Panc1 (cell line): ENCODE results near the gene RFTN1. TPM values are rescaled to one million over a fixed set of nuclear protein-coding genes. Genes with fewer than 3 reads are reported as not detected.

Source experiments
- ATAC-seq: fragments of 200-7000 bp; cut with Tn5 transposase; 2 replicates; pipeline ENCODE4 v1.9.1; 2020; ENCODE audit warnings: mild to moderate bottlenecking, moderate library complexity
- BruUV-seq: library from RNA; stranded (reverse); fragments of 400-500 nt; replicated peaks from 2 replicates; lab custom pipeline; 2021; lab: Mats Ljungman, UMichigan
- CTCF ChIA-PET: fragments of 300-600 bp; sonication (Branson Sonifier 250); formaldehyde crosslinking; loops from one replicate; lab custom pipeline; 2022; ENCODE audit warnings: antibody characterized with exemption; lab: Charles Lee
- POLR2A ChIA-PET: fragments of 300-600 bp; sonication (Branson Sonifier 250); formaldehyde crosslinking; loops from one replicate; lab custom pipeline; 2022; ENCODE audit warnings: antibody characterized with exemption; lab: Charles Lee
- DNase-seq: peaks from one replicate; pipeline ENCODE4 v3.0.0-alpha.2; 2010; ENCODE audit warnings: low read depth, low spot score
- H3K27ac ChIP-seq: 2 replicates; pipeline ENCODE4 v1.5.1; 2011; ENCODE audit warnings: mild to moderate bottlenecking, low read length, inconsistent platforms
- H3K27me3 ChIP-seq: fragments of 200-500 bp; sonication (Bioruptor generic); 2 replicates; pipeline ENCODE4 v1.6.0; 2014; ENCODE audit warnings: low read length, inconsistent platforms; ENCODE audit not compliant: control insufficient read depth, insufficient read depth
- H3K36me3 ChIP-seq: fragments of 200-500 bp; sonication (Bioruptor generic); 2 replicates; pipeline ENCODE4 v1.5.1; 2014; ENCODE audit warnings: inconsistent platforms, mild to moderate bottlenecking, low read length, moderate library complexity; ENCODE audit not compliant: control insufficient read depth, insufficient read depth
- H3K4me1 ChIP-seq: 2 replicates; pipeline ENCODE4 v1.5.1; 2011; ENCODE audit warnings: inconsistent platforms, mild to moderate bottlenecking, low read length, moderate library complexity; ENCODE audit not compliant: control insufficient read depth, insufficient read depth
- H3K4me3 ChIP-seq, 2 experiments: 2 replicates each; pipeline ENCODE4 v1.5.1; 2011 to 2012; ENCODE audit warnings: low read depth in 2 of 2, low read length in 2 of 2, mild to moderate bottlenecking in 2 of 2, inconsistent platforms in 1 of 2, moderate library complexity in 1 of 2
- H3K9me3 ChIP-seq: fragments of 200-500 bp; sonication (Bioruptor generic); 2 replicates; pipeline ENCODE4 v1.5.1; 2014; ENCODE audit warnings: low read depth, mild to moderate bottlenecking, inconsistent platforms, low read length, moderate library complexity; ENCODE audit not compliant: control insufficient read depth, insufficient read depth
- CTCF ChIP-seq: fragments of 450-650 bp; IDR thresholded peaks from 2 replicates; pipeline ENCODE4 v1.5.1; 2017; ENCODE audit warnings: mild to moderate bottlenecking
- POLR2AphosphoS5 ChIP-seq: IDR thresholded peaks from 2 replicates; pipeline ENCODE4 v1.6.1; 2012; ENCODE audit warnings: mild to moderate bottlenecking, low read depth, low read length, moderate library complexity
- SIN3A ChIP-seq: IDR thresholded peaks from 2 replicates; pipeline ENCODE4 v1.6.1; 2012; ENCODE audit warnings: low read depth, mild to moderate bottlenecking, low read length, moderate library complexity, borderline replicate concordance; ENCODE audit not compliant: insufficient read depth
- TCF7L2 ChIP-seq: IDR thresholded peaks from 2 replicates; pipeline ENCODE4 v1.6.1; 2011; ENCODE audit warnings: mild to moderate bottlenecking, low read depth, low read length, inconsistent platforms
- in situ Hi-C: cut with HindIII; loops from 2 replicates; pipeline ENCODE4 v1.10.0; 2016; ENCODE audit warnings: low sequenced_read_pairs, low pct_unique_long_range_greater_than_20kb
- intact Hi-C: fragments of 100-400 bp; cut with micrococcal nuclease; formaldehyde crosslinking; loops from one replicate; pipeline ENCODE4 v1.10.0; 2022; ENCODE audit not compliant: unreplicated experiment
- total RNA-seq: library from RNA; stranded (reverse); gene quantifications from one replicate; pipeline ENCODE4 v1.2.1, GENCODE V29; 2021; ENCODE audit not compliant: unreplicated experiment
- TF ChIP-seq, protein P1 (sequence below), 2 experiments: IDR thresholded peaks; 2 replicates each; pipeline ENCODE4 v1.6.1; 2011 to 2012; ENCODE audit warnings: low read depth in 2 of 2, control low read depth in 1 of 2, low read length in 1 of 2, mild to moderate bottlenecking in 1 of 2, moderate library complexity in 1 of 2; ENCODE audit not compliant: insufficient read depth in 1 of 2

Gene RFTN1
- total RNA-seq, 1 experiment from 2014 or later: 0.90 TPM

DNA sequence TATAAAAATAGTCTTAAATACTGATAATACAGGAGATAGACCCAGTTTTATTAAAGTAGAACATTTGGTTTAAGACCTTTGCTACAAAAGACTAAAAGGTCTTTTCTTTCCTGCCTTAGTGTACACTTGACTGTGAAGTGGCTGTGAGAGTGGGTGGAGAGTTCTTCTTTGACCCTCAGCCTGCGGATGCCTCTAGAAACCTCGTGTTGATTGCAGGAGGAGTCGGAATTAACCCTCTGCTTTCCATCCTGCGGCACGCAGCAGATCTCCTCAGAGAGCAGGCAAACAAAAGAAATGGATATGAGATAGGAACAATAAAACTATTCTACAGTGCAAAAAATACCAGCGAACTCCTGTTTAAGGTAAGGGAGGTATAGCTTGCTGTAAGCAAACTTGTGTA lies 212.0 kb downstream of the RFTN1 start:
- CTCF ChIA-PET: no interaction called here
- Histone ChIP-seq H3K4me3 (no peak overlapping the region), H3K4me1 (no peaks in the 10 kb centered on the region), H3K27me3 (no peaks in the 10 kb centered on the region), H3K27ac (no peak overlapping the region), H3K9me3 (no peaks in the 10 kb centered on the region), H3K36me3 (no peaks in the 10 kb centered on the region)
- POLR2A ChIA-PET: no interaction called here
- DNase-seq: no peak
- no peak for ATAC-seq
- no TSS peak for BruUV-seq
- in situ Hi-C loops (no loop called here), intact Hi-C loops (no loop called here)
- TF ChIP-seq SIN3A: no peak
- no peak for TF ChIP-seq POLR2AphosphoS5
- TF ChIP-seq, protein P1, sequence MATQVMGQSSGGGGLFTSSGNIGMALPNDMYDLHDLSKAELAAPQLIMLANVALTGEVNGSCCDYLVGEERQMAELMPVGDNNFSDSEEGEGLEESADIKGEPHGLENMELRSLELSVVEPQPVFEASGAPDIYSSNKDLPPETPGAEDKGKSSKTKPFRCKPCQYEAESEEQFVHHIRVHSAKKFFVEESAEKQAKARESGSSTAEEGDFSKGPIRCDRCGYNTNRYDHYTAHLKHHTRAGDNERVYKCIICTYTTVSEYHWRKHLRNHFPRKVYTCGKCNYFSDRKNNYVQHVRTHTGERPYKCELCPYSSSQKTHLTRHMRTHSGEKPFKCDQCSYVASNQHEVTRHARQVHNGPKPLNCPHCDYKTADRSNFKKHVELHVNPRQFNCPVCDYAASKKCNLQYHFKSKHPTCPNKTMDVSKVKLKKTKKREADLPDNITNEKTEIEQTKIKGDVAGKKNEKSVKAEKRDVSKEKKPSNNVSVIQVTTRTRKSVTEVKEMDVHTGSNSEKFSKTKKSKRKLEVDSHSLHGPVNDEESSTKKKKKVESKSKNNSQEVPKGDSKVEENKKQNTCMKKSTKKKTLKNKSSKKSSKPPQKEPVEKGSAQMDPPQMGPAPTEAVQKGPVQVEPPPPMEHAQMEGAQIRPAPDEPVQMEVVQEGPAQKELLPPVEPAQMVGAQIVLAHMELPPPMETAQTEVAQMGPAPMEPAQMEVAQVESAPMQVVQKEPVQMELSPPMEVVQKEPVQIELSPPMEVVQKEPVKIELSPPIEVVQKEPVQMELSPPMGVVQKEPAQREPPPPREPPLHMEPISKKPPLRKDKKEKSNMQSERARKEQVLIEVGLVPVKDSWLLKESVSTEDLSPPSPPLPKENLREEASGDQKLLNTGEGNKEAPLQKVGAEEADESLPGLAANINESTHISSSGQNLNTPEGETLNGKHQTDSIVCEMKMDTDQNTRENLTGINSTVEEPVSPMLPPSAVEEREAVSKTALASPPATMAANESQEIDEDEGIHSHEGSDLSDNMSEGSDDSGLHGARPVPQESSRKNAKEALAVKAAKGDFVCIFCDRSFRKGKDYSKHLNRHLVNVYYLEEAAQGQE (IDR thresholded peaks at IDR 0.05; ENCODE audit: insufficient read depth in 1 of 2, low read depth in 2 of 2, low read length in 1 of 2): no peak
- no peak for TF ChIP-seq CTCF
- no peak for TF ChIP-seq TCF7L2

DNA sequence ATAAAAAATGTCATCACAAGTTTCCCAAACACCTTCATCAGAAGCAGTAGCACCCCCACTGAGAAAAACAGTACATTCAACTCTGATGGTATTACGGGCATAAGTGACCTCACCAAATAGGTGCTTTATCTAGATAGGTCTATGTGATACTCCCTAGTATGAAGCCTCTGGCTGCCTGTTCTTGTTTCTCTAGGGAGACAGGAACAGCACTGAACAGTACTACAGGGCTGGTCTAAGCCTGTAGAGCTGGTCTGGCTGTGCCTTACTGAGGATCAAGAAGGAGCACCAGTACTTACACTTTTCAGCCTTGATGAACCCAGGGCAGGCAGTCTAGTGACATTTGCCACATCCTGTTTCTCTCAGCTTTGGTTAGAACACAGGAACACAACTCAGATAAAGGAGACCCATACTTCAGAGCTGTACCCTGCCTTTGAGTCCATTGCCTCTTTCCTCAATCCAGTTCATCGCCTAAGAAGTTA lies 212.6 kb downstream of the RFTN1 start:
- CTCF ChIA-PET: no interaction called here

More for the DNA sequence above, 212.6 kb downstream of the RFTN1 start:
- Histone ChIP-seq H3K36me3 (no peaks in the 10 kb centered on the region), H3K4me3 (no peak overlapping the region), H3K4me1 (no peaks in the 10 kb centered on the region), H3K9me3 (no peaks in the 10 kb centered on the region), H3K27ac (no peak overlapping the region), H3K27me3 (no peaks in the 10 kb centered on the region)
- intact Hi-C loops: no loop called here
- in situ Hi-C loops: no loop called here
- POLR2A ChIA-PET: no interaction called here
- BruUV-seq: no TSS peak
- DNase-seq (no peak), ATAC-seq (no peak)
- no peak for TF ChIP-seq POLR2AphosphoS5
- no peak for TF ChIP-seq TCF7L2
- no peak for TF ChIP-seq CTCF
